ENCODE data around the gene QSER1.

DNA sequence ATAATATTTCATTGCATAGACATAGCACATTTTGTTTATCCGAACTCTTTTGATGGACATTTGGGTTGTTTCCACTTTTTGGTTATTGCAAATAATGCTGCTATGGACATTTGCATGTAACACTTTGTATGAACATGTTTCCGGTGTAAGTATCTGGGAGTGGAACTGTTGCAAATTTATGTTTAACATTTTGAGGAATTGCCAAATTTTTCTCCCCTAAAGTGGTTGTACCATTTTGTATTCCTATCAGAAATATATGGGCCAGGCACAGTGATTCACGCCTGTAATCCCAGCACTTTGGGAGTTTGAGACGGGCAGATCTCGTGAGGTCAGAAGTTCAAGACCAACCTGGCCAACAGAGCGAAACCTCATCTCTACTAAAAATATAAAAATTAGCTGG lies 16.0 kb downstream of the QSER1 start:
- TF ChIP-seq, protein P1, sequence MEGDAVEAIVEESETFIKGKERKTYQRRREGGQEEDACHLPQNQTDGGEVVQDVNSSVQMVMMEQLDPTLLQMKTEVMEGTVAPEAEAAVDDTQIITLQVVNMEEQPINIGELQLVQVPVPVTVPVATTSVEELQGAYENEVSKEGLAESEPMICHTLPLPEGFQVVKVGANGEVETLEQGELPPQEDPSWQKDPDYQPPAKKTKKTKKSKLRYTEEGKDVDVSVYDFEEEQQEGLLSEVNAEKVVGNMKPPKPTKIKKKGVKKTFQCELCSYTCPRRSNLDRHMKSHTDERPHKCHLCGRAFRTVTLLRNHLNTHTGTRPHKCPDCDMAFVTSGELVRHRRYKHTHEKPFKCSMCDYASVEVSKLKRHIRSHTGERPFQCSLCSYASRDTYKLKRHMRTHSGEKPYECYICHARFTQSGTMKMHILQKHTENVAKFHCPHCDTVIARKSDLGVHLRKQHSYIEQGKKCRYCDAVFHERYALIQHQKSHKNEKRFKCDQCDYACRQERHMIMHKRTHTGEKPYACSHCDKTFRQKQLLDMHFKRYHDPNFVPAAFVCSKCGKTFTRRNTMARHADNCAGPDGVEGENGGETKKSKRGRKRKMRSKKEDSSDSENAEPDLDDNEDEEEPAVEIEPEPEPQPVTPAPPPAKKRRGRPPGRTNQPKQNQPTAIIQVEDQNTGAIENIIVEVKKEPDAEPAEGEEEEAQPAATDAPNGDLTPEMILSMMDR (IDR thresholded peaks at IDR 0.05; ENCODE audit: low read depth, low read length, missing input control): no peak
- TF ChIP-seq HNF4G (IDR thresholded peaks at IDR 0.05) (no peak), YY1 (IDR thresholded peaks at IDR 0.05) (no peak)

Data from liver (tissue), 3 donors.